H1 (cell line): ENCODE measurements around the gene TIMM9. TPM values are rescaled to one million over a fixed set of nuclear protein-coding genes. Genes with fewer than 3 reads are reported as not detected.

Experiments used
- CTCF ChIA-PET: fragments of 300-600 bp; sonication (Branson Sonifier 250); formaldehyde crosslinking; loops from one replicate; lab custom pipeline; 2021; ENCODE audit not compliant: partially characterized antibody; lab: Charles Lee
- POLR2A ChIA-PET: fragments of 300-600 bp; sonication (Branson Sonifier 250); formaldehyde crosslinking; loops from one replicate; lab custom pipeline; 2021; ENCODE audit warnings: inconsistent platforms; ENCODE audit not compliant: partially characterized antibody; lab: Charles Lee
- DNase-seq, 2 experiments: peaks; one replicate each; pipeline versions ENCODE4 v3.0.0 to v3.0.0-alpha.2; 2010 to 2022; ENCODE audit warnings: low spot score in 2 of 2, low read depth in 1 of 2, mixed read lengths in 1 of 2
- FAIRE-seq: peaks from 2 replicates; lab custom pipeline; 2011; peaks lifted over from hg19 to GRCh38; lab: Jason Lieb, UNC
- H2AFZ ChIP-seq: 2 replicates; pipeline ENCODE4 v1.8.1; 2012; ENCODE audit warnings: low read length, inconsistent platforms
- H2AK5ac ChIP-seq: 2 replicates; pipeline ENCODE4 v1.6.1; 2013; ENCODE audit warnings: low read depth, low read length
- H2BK120ac ChIP-seq: replicated peaks from 2 replicates; pipeline ENCODE3; 2013; ENCODE audit warnings: low read depth, low read length, inconsistent platforms
- H2BK12ac ChIP-seq: 2 replicates; pipeline ENCODE4 v1.6.1; 2013; ENCODE audit warnings: low read depth, low read length
- H2BK15ac ChIP-seq: 2 replicates; pipeline ENCODE4 v1.6.1; 2013; ENCODE audit warnings: low read length
- H2BK20ac ChIP-seq: 2 replicates; pipeline ENCODE4 v1.6.1; 2013; ENCODE audit warnings: low read length
- H2BK5ac ChIP-seq: 2 replicates; pipeline ENCODE4 v1.6.1; 2013; ENCODE audit warnings: low read depth, low read length
- H3K14ac ChIP-seq: 2 replicates; pipeline ENCODE4 v1.6.1; 2013; ENCODE audit warnings: inconsistent platforms; ENCODE audit not compliant: insufficient read length
- H3K18ac ChIP-seq: 2 replicates; pipeline ENCODE4 v1.6.1; 2013; ENCODE audit warnings: low read length; ENCODE audit errors: extremely low read depth
- H3K23ac ChIP-seq: 2 replicates; pipeline ENCODE4 v1.6.1; 2013; ENCODE audit warnings: inconsistent platforms; ENCODE audit not compliant: insufficient read length
- H3K23me2 ChIP-seq: 2 replicates; pipeline ENCODE4 v1.6.1; 2013; ENCODE audit warnings: low read depth, low read length
- H3K27ac ChIP-seq: 2 replicates; pipeline ENCODE4 v1.6.1; 2011; ENCODE audit warnings: low read depth, low read length, inconsistent platforms
- H3K27me3 ChIP-seq, 4 experiments: replicated peaks in 1 of 4; 1 replicate in 1 of 4; 2 replicates in 3 of 4; pipeline versions ENCODE4 v1.6.1 to v1.8.1; 2011 to 2013; ENCODE audit warnings: low read length in 3 of 4, mild to moderate bottlenecking in 3 of 4, inconsistent platforms in 2 of 4, mixed read lengths in 2 of 4, moderate library complexity in 1 of 4; ENCODE audit not compliant: control insufficient read depth in 3 of 4, insufficient read depth in 3 of 4; ENCODE audit errors: extremely low read depth in 1 of 4
- H3K36me3 ChIP-seq, 4 experiments: 2 replicates each; pipeline versions ENCODE4 v1.6.1 to v1.8.1; 2011 to 2013; ENCODE audit warnings: mild to moderate bottlenecking in 4 of 4, low read length in 3 of 4, moderate library complexity in 2 of 4, control low read depth in 1 of 4, inconsistent platforms in 1 of 4; ENCODE audit not compliant: insufficient read depth in 4 of 4, control insufficient read depth in 2 of 4
- H3K4ac ChIP-seq: replicated peaks from 2 replicates; pipeline ENCODE3; 2013; ENCODE audit warnings: low read length, low read depth, mixed read lengths, inconsistent platforms; ENCODE audit not compliant: insufficient read length
- H3K4me1 ChIP-seq, 4 experiments: replicated peaks in 1 of 4; 1 replicate in 1 of 4; 2 replicates in 3 of 4; pipeline versions ENCODE4 v1.6.1 to v1.8.1; 2011 to 2013; ENCODE audit warnings: low read length in 3 of 4, inconsistent platforms in 2 of 4, mixed read lengths in 1 of 4; ENCODE audit not compliant: insufficient read depth in 4 of 4, control insufficient read depth in 3 of 4
- H3K4me2 ChIP-seq, 2 experiments: 2 replicates each; pipeline versions ENCODE4 v1.6.1 to v1.8.1; 2011 to 2013; ENCODE audit warnings: low read depth in 2 of 2, low read length in 2 of 2, control low read depth in 1 of 2, inconsistent platforms in 1 of 2, mild to moderate bottlenecking in 1 of 2; ENCODE audit not compliant: insufficient read depth in 1 of 2
- H3K4me3 ChIP-seq, 4 experiments: fragments of 200-600, 300-600 bp in 1 of 4; sonication (generic), shearing (Covaris generic), sonication (Bioruptor Twin) in 1 of 4; 2 replicates each; pipeline versions ENCODE4 v1.5.1 to v1.8.1; 2011 to 2016; ENCODE audit warnings: low read length in 4 of 4, low read depth in 3 of 4, control low read depth in 2 of 4, inconsistent platforms in 2 of 4, mild to moderate bottlenecking in 2 of 4, mixed read lengths in 1 of 4, moderate library complexity in 1 of 4; ENCODE audit not compliant: insufficient read depth in 2 of 4; ENCODE audit errors: extremely low read depth in 1 of 4
- H3K56ac ChIP-seq: replicated peaks from 2 replicates; pipeline ENCODE3; 2013; ENCODE audit warnings: low read depth, mild to moderate bottlenecking, mixed read lengths, low read length, inconsistent platforms; ENCODE audit not compliant: insufficient read length
- H3K79me1 ChIP-seq: 2 replicates; pipeline ENCODE4 v1.6.1; 2013; ENCODE audit warnings: low read depth, low read length, control low read depth
- H3K79me2 ChIP-seq, 2 experiments: 2 replicates each; pipeline versions ENCODE4 v1.6.1 to v1.8.1; 2012 to 2013; ENCODE audit warnings: low read length in 2 of 2, mild to moderate bottlenecking in 2 of 2, inconsistent platforms in 1 of 2; ENCODE audit not compliant: insufficient read depth in 2 of 2, control insufficient read depth in 1 of 2
- H3K9ac ChIP-seq, 4 experiments: replicated peaks in 1 of 4; 1 replicate in 1 of 4; 2 replicates in 3 of 4; pipeline versions ENCODE4 v1.6.1 to v1.8.1; 2011 to 2013; ENCODE audit warnings: low read depth in 3 of 4, low read length in 3 of 4, control low read depth in 2 of 4, mild to moderate bottlenecking in 2 of 4, moderate library complexity in 2 of 4, inconsistent platforms in 1 of 4; ENCODE audit errors: extremely low read depth in 1 of 4
- H3K9me3 ChIP-seq, 2 experiments: 2 replicates each; pipeline versions ENCODE4 v1.6.1 to v1.8.1; 2012 to 2013; ENCODE audit warnings: mild to moderate bottlenecking in 2 of 2, moderate library complexity in 2 of 2, control low read depth in 1 of 2, inconsistent platforms in 1 of 2, low read depth in 1 of 2, low read length in 1 of 2, mixed read lengths in 1 of 2; ENCODE audit not compliant: insufficient read depth in 2 of 2
- H4K20me1 ChIP-seq, 2 experiments: replicated peaks in 1 of 2; 2 replicates each; pipeline versions ENCODE3 to v1.8.1; 2011 to 2013; ENCODE audit warnings: inconsistent platforms in 2 of 2, low read length in 2 of 2, mild to moderate bottlenecking in 1 of 2; ENCODE audit not compliant: insufficient read depth in 2 of 2, control insufficient read depth in 1 of 2
- H4K5ac ChIP-seq: 2 replicates; pipeline ENCODE4 v1.6.1; 2013; ENCODE audit warnings: low read length, low read depth, mixed read lengths, inconsistent platforms; ENCODE audit not compliant: insufficient read length
- H4K8ac ChIP-seq: 2 replicates; pipeline ENCODE4 v1.8.0; 2013; ENCODE audit warnings: mild to moderate bottlenecking, moderate library complexity, low read length, inconsistent platforms; ENCODE audit not compliant: insufficient read depth; ENCODE audit errors: extremely low read depth
- H4K91ac ChIP-seq: replicated peaks from 2 replicates; pipeline ENCODE3; 2013; ENCODE audit warnings: low read length, mixed read lengths, inconsistent platforms; ENCODE audit not compliant: insufficient read length
- KDM5A ChIP-seq: fragments of 200-600 bp; IDR thresholded peaks from 2 replicates; pipeline ENCODE4 v1.7.1; 2012; ENCODE audit warnings: mild to moderate bottlenecking, low read length, inconsistent platforms, mixed read lengths
- MAFK ChIP-seq: IDR thresholded peaks from 2 replicates; pipeline ENCODE4 v1.6.1; 2012; ENCODE audit warnings: low read depth, mild to moderate bottlenecking, improper control_type of control experiment, low read length
- SAP30 ChIP-seq: fragments of 300-600 bp; sonication (generic); IDR thresholded peaks from 2 replicates; pipeline ENCODE4 v1.7.1; 2012; ENCODE audit warnings: low read length, moderate library complexity, mild to moderate bottlenecking, inconsistent platforms; ENCODE audit not compliant: insufficient read depth, insufficient replicate concordance
- SP1 ChIP-seq: IDR thresholded peaks from 2 replicates; pipeline ENCODE4 v1.6.1; 2011; ENCODE audit warnings: low read depth, low read length
- WGBS, 2 experiments: shearing (Covaris generic) in 1 of 2; methylation state at CpG; one replicate each; pipeline versions ENCODE4 v1.1.6 to v1.1.7; 2013 to 2015; ENCODE audit warnings: low lambda C conversion rate in 2 of 2, mixed read lengths in 2 of 2, inconsistent platforms in 1 of 2, low coverage in 1 of 2, missing lambda C conversion rate in 1 of 2; ENCODE audit not compliant: insufficient replicate concordance in 2 of 2, insufficient coverage in 1 of 2, insufficient read length in 1 of 2; ENCODE audit errors: extremely low coverage in 1 of 2, missing lambda C conversion rate in 1 of 2; 5-methylcytosine and 5-hydroxymethylcytosine counted together
- polyA plus RNA-seq, 7 experiments: library from polyadenylated mRNA; depleted of rRNA in 3 of 7; stranded (reverse) in 5 of 7; unstranded in 2 of 7; fragments of >200 nt in 5 of 7; fragments of 200-250 nt in 2 of 7; gene quantifications; 1 replicate in 5 of 7; 2 replicates in 1 of 7; 4 replicates in 1 of 7; pipeline versions ENCODE4 v1.2.1 to v1.2.3, GENCODE V29; 2011 to 2013; ENCODE audit warnings: missing spikeins in 2 of 7, mixed read lengths in 2 of 7
- total RNA-seq: library from RNA; stranded (reverse); fragmentation: NEBNext Ultra II Directional; extraction: Animal tissue kit (Norgen Biotek cat#: 25700); gene quantifications from 2 replicates; pipeline ENCODE4 v1.2.1, GENCODE V29; 2021
- TF ChIP-seq, protein P1 (sequence below), 3 experiments: IDR thresholded peaks; 1 replicate in 2 of 3; 2 replicates in 1 of 3; pipeline versions ENCODE4 v1.5.1 to v1.6.1; 2011; ENCODE audit warnings: low read length in 3 of 3, mild to moderate bottlenecking in 3 of 3, inconsistent platforms in 2 of 3, low read depth in 1 of 3, moderate library complexity in 1 of 3; ENCODE audit not compliant: insufficient read depth in 1 of 3; ENCODE audit errors: control extremely low read depth in 1 of 3
- TF ChIP-seq, protein P2 (sequence below): IDR thresholded peaks from 2 replicates; pipeline ENCODE4 v1.6.1; 2012; ENCODE audit warnings: inconsistent platforms

TIMM9 gene
- total and polyA plus RNA-seq, 2 of the 8 experiments (the other 6 are each of a cell fraction or from before 2014, with no cell fraction given): 24.0 to 52.2 TPM

DNA sequence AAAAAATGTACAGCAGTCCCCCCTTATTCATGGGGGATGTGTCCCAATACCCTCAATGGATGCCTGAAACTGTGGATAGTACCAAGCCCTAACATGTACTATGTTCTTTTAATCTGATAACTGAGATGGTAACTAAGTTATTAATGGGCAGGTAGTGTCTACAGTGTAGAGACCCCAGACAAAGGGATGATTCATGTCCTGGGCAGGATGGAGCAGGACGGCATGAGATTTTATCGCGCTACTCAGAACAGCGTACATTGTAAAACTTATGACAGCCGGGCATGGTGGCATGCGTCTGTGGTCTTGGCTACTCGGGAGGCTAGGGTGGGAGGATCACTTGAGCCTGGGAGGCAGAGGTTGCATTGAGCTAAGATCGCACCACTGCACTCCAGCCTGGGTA lies 37.3 kb upstream of the TIMM9 start:
- H3K36me3 ChIP-seq: peaks cover 0 to 22% (median 7%) of the 10 kb centered on the region in 4 experiments; a peak in 4 of 8 replicates
- no peaks in the 10 kb centered on the region for H3K79me1 ChIP-seq
- H2AK5ac ChIP-seq: no peak overlapping the region
- H3K4ac ChIP-seq: no peak overlapping the region
- no peak overlapping the region for H2BK120ac ChIP-seq
- no peaks in the 10 kb centered on the region for H3K23me2 ChIP-seq
- DNase-seq: no peak
- no peak for FAIRE-seq
- no peak overlapping the region for H2AFZ ChIP-seq
- ChIA-PET POLR2A (no interaction called here), CTCF (interaction anchor here (0.5 to 0.6 kb wide), 2 partner anchors 780 to 911 kb away, joined by 3 read pairs; no protein-coding TSS in a partner anchor)
- H3K18ac ChIP-seq: no peak overlapping the region
- no peak overlapping the region for H3K14ac ChIP-seq
- H3K79me2 ChIP-seq: no peaks in the 10 kb centered on the region
- H3K56ac ChIP-seq: no peak overlapping the region
- H2BK15ac ChIP-seq: no peak overlapping the region
- no peaks in the 10 kb centered on the region for H3K4me1 ChIP-seq
- H3K4me2 ChIP-seq: no peak overlapping the region
- H4K91ac ChIP-seq: no peak overlapping the region
- H4K5ac ChIP-seq: no peak overlapping the region
- H2BK12ac ChIP-seq: no peak overlapping the region
- no peak overlapping the region for H4K8ac ChIP-seq
- H3K9me3 ChIP-seq: no peaks in the 10 kb centered on the region
- no peaks in the 10 kb centered on the region for H3K27me3 ChIP-seq
- H3K4me3 ChIP-seq: no peak overlapping the region
- TF ChIP-seq, protein P1, sequence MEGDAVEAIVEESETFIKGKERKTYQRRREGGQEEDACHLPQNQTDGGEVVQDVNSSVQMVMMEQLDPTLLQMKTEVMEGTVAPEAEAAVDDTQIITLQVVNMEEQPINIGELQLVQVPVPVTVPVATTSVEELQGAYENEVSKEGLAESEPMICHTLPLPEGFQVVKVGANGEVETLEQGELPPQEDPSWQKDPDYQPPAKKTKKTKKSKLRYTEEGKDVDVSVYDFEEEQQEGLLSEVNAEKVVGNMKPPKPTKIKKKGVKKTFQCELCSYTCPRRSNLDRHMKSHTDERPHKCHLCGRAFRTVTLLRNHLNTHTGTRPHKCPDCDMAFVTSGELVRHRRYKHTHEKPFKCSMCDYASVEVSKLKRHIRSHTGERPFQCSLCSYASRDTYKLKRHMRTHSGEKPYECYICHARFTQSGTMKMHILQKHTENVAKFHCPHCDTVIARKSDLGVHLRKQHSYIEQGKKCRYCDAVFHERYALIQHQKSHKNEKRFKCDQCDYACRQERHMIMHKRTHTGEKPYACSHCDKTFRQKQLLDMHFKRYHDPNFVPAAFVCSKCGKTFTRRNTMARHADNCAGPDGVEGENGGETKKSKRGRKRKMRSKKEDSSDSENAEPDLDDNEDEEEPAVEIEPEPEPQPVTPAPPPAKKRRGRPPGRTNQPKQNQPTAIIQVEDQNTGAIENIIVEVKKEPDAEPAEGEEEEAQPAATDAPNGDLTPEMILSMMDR (IDR thresholded peaks at IDR 0.05; ENCODE audit: control extremely low read depth in 1 of 3, insufficient read depth in 1 of 3, low read depth in 1 of 3, low read length in 3 of 3): no peak
- TF ChIP-seq MAFK (no peak), SP1 (no peak), KDM5A (no peak), SAP30 (no peak)
- TF ChIP-seq, protein P2, sequence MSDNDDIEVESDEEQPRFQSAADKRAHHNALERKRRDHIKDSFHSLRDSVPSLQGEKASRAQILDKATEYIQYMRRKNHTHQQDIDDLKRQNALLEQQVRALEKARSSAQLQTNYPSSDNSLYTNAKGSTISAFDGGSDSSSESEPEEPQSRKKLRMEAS: no peak
- 93% methylated on average over 8 of the region's 8 CpGs; no CpG with 5 or more reads in 1 of the 2 experiments for WGBS, 2 experiments
- no peak overlapping the region for H3K9ac ChIP-seq
- H3K23ac ChIP-seq: no peak overlapping the region
- no peak overlapping the region for H3K27ac ChIP-seq
- H4K20me1 ChIP-seq: no peaks in the 10 kb centered on the region
- no peak overlapping the region for H2BK20ac ChIP-seq
- H2BK5ac ChIP-seq: no peak overlapping the region
